GM06990 (cell line): ENCODE results near the gene LONP2.

Source experiments
- DNase-seq: peaks from one replicate; pipeline ENCODE4 v3.0.0-alpha.2; 2011; ENCODE audit not compliant: insufficient read length; ENCODE audit errors: extremely low read depth
- H3K27me3 ChIP-seq: replicated peaks from 2 replicates; pipeline ENCODE4 v1.6.0; 2011; ENCODE audit warnings: low read length; ENCODE audit not compliant: control insufficient read depth, insufficient read depth
- H3K36me3 ChIP-seq: 2 replicates; pipeline ENCODE4 v1.5.1; 2011; ENCODE audit warnings: low read length; ENCODE audit not compliant: control insufficient read depth, insufficient read depth
- H3K4me3 ChIP-seq: replicated peaks from 2 replicates; pipeline ENCODE4 v1.5.1; 2011; ENCODE audit warnings: low read depth, mild to moderate bottlenecking, control low read depth, low read length
- TF ChIP-seq, protein P1 (sequence below): IDR thresholded peaks from 2 replicates; pipeline ENCODE4 v1.5.1; 2011; ENCODE audit warnings: low read length, control low read depth, mild to moderate bottlenecking, inconsistent platforms; ENCODE audit not compliant: insufficient read depth, poor library complexity, severe bottlenecking

Gene LONP2, protein sequence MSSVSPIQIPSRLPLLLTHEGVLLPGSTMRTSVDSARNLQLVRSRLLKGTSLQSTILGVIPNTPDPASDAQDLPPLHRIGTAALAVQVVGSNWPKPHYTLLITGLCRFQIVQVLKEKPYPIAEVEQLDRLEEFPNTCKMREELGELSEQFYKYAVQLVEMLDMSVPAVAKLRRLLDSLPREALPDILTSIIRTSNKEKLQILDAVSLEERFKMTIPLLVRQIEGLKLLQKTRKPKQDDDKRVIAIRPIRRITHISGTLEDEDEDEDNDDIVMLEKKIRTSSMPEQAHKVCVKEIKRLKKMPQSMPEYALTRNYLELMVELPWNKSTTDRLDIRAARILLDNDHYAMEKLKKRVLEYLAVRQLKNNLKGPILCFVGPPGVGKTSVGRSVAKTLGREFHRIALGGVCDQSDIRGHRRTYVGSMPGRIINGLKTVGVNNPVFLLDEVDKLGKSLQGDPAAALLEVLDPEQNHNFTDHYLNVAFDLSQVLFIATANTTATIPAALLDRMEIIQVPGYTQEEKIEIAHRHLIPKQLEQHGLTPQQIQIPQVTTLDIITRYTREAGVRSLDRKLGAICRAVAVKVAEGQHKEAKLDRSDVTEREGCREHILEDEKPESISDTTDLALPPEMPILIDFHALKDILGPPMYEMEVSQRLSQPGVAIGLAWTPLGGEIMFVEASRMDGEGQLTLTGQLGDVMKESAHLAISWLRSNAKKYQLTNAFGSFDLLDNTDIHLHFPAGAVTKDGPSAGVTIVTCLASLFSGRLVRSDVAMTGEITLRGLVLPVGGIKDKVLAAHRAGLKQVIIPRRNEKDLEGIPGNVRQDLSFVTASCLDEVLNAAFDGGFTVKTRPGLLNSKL

DNA sequence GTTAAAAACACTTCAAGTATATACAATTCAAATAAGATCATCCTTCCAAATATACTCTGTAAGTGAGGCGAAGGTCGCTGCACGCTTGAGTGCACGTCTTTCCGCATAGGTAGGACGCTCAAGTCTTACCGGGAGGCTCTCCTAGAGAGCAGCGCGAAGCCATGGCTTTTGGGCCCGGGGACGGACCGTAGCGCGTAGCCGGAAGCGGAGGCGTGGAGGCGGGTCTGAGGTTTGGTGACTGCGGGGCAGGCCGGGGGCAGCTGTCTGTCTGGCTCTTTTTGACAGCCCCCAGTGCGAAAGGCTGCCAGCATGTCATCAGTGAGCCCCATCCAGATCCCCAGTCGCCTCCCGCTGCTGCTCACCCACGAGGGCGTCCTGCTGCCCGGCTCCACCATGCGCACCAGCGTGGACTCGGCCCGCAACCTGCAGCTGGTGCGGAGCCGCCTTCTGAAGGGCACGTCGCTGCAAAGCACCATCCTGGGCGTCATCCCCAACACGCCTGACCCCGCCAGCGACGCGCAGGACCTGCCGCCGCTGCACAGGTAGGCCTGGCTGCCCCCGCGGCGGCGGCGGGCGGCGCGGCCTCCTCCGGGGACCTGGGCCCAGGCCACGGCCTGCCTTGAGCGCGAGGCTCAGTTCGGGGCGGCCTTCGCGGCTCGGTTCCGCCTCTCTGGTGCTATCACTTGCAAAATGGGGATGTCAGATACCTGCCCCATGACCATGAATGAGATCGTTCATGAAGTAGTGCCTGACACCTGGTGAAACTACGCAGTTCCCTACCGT is at the start of gene LONP2:
Gene LONP2, plus strand, starts transcription at position 221 of the 783 bp plus-strand sequence. Its CDS starts 89 bp downstream, at position 310.
- TF ChIP-seq, protein P1, sequence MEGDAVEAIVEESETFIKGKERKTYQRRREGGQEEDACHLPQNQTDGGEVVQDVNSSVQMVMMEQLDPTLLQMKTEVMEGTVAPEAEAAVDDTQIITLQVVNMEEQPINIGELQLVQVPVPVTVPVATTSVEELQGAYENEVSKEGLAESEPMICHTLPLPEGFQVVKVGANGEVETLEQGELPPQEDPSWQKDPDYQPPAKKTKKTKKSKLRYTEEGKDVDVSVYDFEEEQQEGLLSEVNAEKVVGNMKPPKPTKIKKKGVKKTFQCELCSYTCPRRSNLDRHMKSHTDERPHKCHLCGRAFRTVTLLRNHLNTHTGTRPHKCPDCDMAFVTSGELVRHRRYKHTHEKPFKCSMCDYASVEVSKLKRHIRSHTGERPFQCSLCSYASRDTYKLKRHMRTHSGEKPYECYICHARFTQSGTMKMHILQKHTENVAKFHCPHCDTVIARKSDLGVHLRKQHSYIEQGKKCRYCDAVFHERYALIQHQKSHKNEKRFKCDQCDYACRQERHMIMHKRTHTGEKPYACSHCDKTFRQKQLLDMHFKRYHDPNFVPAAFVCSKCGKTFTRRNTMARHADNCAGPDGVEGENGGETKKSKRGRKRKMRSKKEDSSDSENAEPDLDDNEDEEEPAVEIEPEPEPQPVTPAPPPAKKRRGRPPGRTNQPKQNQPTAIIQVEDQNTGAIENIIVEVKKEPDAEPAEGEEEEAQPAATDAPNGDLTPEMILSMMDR: no peak
- Histone ChIP-seq H3K27me3 (no peaks in the 10 kb centered on the region), H3K36me3 (no peaks in the 10 kb centered on the region), H3K4me3 (peak within 1 kb of the TSS; percentile 99)
- DNase-seq: peak; percentile 93

DNA sequence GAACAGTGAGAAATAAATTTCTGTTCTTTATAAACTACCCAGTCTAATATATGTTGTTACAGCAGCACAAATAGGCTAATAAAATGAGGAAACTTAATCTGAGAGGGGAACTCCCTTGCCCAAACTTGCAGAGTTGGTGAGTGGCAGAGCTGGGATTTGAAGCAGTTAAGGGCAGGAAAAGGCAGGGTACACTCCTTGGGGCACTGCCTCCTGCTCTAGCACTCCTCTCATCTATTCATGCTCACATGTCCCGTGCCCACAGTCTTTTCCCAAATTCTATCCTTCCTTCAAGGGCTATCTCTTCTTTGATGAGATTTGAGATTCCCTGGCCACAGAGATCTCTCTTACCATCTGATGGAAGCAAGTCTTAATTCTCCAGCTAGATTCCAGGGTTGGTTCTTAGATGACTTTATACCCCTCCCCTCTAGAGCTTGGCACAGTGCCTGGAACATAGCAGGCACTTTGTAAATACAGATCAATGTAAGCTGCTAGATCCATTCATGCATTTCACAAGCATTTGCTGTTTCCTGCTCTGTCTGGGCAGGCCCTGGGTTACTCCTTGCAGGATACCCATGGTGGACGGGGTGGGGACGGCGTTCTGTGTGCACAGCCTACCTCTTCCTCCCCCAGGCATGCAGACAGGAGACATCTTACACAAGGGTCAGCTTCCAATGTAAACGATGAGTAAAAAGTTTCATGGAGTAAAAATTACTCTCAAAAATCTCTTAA is 49.1 kb upstream of the LONP2 start:
- Histone ChIP-seq H3K4me3 (no peak overlapping the region), H3K27me3 (no peaks in the 10 kb centered on the region), H3K36me3 (no peaks in the 10 kb centered on the region)
- TF ChIP-seq, protein P1: no peak
- no peak for DNase-seq

DNA sequence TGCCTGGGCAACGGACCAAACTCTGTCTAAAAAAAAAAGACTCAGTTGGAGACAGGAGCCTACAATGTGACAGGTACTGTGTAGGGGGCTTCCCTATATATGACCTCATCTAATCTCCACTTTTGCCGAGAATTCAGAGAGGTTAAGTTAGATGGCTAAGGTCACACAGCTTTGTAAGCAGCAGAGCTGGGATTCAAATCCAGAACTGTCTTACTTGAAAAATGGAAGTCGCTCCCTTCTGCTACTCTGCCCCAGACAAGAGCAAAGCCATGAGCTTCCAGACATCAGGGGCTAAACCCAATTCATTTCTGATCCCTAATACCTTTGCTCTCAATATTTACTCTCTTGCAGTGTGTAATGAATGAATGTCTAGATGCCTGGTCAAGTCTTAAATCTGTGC is 46.8 kb upstream of the LONP2 start:
- TF ChIP-seq, protein P1: no peak
- no peak for DNase-seq
- no peak overlapping the region for H3K4me3 ChIP-seq
- H3K27me3 ChIP-seq: no peaks in the 10 kb centered on the region
- no peaks in the 10 kb centered on the region for H3K36me3 ChIP-seq

DNA sequence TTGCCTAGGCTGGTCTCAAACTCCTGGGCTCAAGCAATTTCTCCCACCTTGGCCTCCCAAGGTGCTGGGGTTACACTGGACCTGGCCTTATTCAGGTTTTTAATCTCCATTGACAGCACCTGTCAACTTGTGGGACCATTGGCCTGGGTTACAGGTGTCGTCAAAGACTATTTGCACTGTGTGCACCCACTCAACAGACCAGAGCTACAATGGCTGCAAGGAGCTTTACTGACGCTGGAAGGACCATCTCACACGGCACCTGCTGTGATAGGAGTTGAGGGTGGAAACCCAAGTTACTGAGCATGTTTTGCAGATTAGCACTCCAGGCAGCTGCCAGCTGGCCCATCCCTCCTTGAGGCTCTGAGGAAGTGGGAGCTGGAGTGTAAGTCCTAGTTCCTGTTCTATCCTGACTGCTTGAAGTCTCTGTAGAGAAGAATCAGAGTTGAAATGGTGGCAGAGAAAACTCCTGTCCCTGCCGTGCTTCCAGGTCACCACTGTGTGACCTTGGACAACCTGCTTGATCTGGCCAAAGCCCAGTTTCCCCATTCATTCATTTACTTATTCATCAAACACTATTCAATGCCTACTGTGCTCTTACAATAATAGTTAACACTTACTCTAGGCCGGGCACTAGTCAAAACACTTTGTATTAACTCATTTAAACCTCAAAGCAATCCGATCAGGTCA is 42.4 kb upstream of the LONP2 start:
- H3K27me3 ChIP-seq: no peaks in the 10 kb centered on the region
- TF ChIP-seq, protein P1: no peak
- no peak overlapping the region for H3K4me3 ChIP-seq
- no peaks in the 10 kb centered on the region for H3K36me3 ChIP-seq
- no peak for DNase-seq
